GM12892 (cell line): ENCODE data around the gene ART3.
"Not testable (repeated sequence)": the region's sequence is repeated elsewhere in the genome, so short reads cannot be mapped to it uniquely, and the experiment has no call there.

Experiments used
- POLR2A ChIP-seq: IDR thresholded peaks from 2 replicates; pipeline ENCODE4 v1.6.1; 2011; ENCODE audit warnings: low read depth, low read length, control low read depth
- POLR2AphosphoS5 ChIP-seq: IDR thresholded peaks from 2 replicates; pipeline ENCODE4 v1.6.1; 2011; ENCODE audit warnings: low read depth, low read length, control low read depth

GRCh38 chr4:76044686-76045085 lies 29.8 kb upstream of the ART3 start:
- TF ChIP-seq POLR2A, POLR2AphosphoS5: not testable (repeated sequence)
